Astrocyte (in vitro differentiated cells and primary cell): ENCODE data around the gene TDRKH.

Experiments used
- CTCF ChIP-seq: IDR thresholded peaks from 2 replicates; pipeline ENCODE4 v1.5.1; 2011; ENCODE audit warnings: low read depth, mild to moderate bottlenecking, inconsistent platforms, low read length, moderate library complexity; ENCODE audit not compliant: insufficient read depth
- EZH2 ChIP-seq: IDR thresholded peaks from 2 replicates; pipeline ENCODE4 v1.6.1; 2012; ENCODE audit warnings: mild to moderate bottlenecking, low read length, inconsistent platforms; ENCODE audit not compliant: insufficient read depth

- TF ChIP-seq CTCF (no peak), EZH2 (no peak)
Measured at GRCh38 chr1:151798571-151798970, 8.3 kb upstream of the TDRKH start.
